Suprapubic skin (tissue), 4 donors: ENCODE results near the gene ITPKB. TPM values are rescaled to one million over a fixed set of nuclear protein-coding genes. Genes with fewer than 3 reads are reported as not detected.
A peak's percentile ranks its signal among the peaks of the same experiment; 100 is the strongest.

Source experiments
- DNase-seq, 2 donors: peaks; one replicate each; pipeline ENCODE4 v3.0.0-alpha.2; 2019; ENCODE audit warnings: low spot score in 2 of 2
- H3K27ac ChIP-seq: fragments of 200-600 bp; sonication (generic); one replicate; pipeline ENCODE4 v1.5.1; 2019
- H3K27me3 ChIP-seq: fragments of 200-600 bp; sonication (generic); one replicate; pipeline ENCODE4 v1.5.1; 2019
- H3K36me3 ChIP-seq: fragments of 200-600 bp; sonication (generic); one replicate; pipeline ENCODE4 v1.5.1; 2019
- H3K4me1 ChIP-seq: fragments of 200-600 bp; sonication (generic); one replicate; pipeline ENCODE4 v1.5.1; 2019
- H3K4me3 ChIP-seq: fragments of 200-600 bp; sonication (generic); one replicate; pipeline ENCODE4 v1.5.1; 2019; ENCODE audit warnings: mild to moderate bottlenecking
- H3K9me3 ChIP-seq: fragments of 200-600 bp; sonication (generic); one replicate; pipeline ENCODE4 v1.5.1; 2019
- CTCF ChIP-seq, 2 donors: fragments of 200-600 bp in 1 of 2; fragments of 450-650 bp in 1 of 2; sonication (generic) in 1 of 2; IDR thresholded peaks; one replicate each; pipeline ENCODE4 v1.5.1; 2016 to 2019; ENCODE audit warnings: antibody characterized with exemption in 2 of 2, mild to moderate bottlenecking in 1 of 2, moderate library complexity in 1 of 2
- EP300 ChIP-seq: sonication (generic); formaldehyde crosslinking; IDR thresholded peaks from one replicate; pipeline ENCODE4 v1.6.1; 2017; ENCODE audit warnings: antibody characterized with exemption
- POLR2A ChIP-seq, 2 donors: fragments of 450-650 bp; IDR thresholded peaks; one replicate each; pipeline ENCODE4 v1.6.1; 2017; ENCODE audit warnings: antibody characterized with exemption in 2 of 2, mild to moderate bottlenecking in 2 of 2, moderate library complexity in 2 of 2
- POLR2AphosphoS5 ChIP-seq, 3 donors: sonication (generic); formaldehyde crosslinking; IDR thresholded peaks; one replicate each; pipeline ENCODE4 v1.6.1; 2017; ENCODE audit warnings: antibody characterized with exemption in 3 of 3
- WGBS: methylation state at CpG from one replicate; pipeline ENCODE4 v1.1.5; 2018; 5-methylcytosine and 5-hydroxymethylcytosine counted together
- total RNA-seq, 4 donors: library from RNA; depleted of rRNA; stranded (reverse); fragments of >200 nt; gene quantifications; one replicate each; pipeline ENCODE4 v1.1.0, GENCODE V29; 2016

Gene ITPKB
- total RNA-seq, 4 donors from 2014 or later, result 31.0 to 39.0 (median 35.3) TPM

- TF ChIP-seq POLR2AphosphoS5 (IDR thresholded peaks at IDR 0.05) (no peak), POLR2A (IDR thresholded peaks at IDR 0.05) (no peak), CTCF (IDR thresholded peaks at IDR 0.05) (no peak), EP300 (no peak)
- no peak overlapping the region for H3K4me3 ChIP-seq
- peak overlapping the region; percentile 88 for H3K27ac ChIP-seq
- WGBS, result 41% methylated on average over 16 of the region's 17 CpGs
- no peaks in the 10 kb centered on the region for H3K9me3 ChIP-seq
- H3K4me1 ChIP-seq, result peaks cover 99% of the 10 kb centered on the region
- H3K27me3 ChIP-seq, result no peaks in the 10 kb centered on the region
- peak in 1 of 2 donors; percentile 63 for DNase-seq
- no peaks in the 10 kb centered on the region for H3K36me3 ChIP-seq
Measured at GRCh38 chr1:226660410-226661182, 78.5 kb downstream of the ITPKB start.

GRCh38 chr1:226659641-226660040 is 79.4 kb downstream of the ITPKB start:
- no peak for TF ChIP-seq POLR2AphosphoS5 (IDR thresholded peaks at IDR 0.05)
- TF ChIP-seq EP300, result no peak
- no peak for TF ChIP-seq POLR2A (IDR thresholded peaks at IDR 0.05)
- TF ChIP-seq CTCF (IDR thresholded peaks at IDR 0.05), result no peak
- WGBS, result 73% methylated on average over 4 of the region's 5 CpGs
- Histone ChIP-seq H3K36me3 (no peaks in the 10 kb centered on the region), H3K4me1 (peaks cover 99% of the 10 kb centered on the region), H3K27me3 (no peaks in the 10 kb centered on the region), H3K9me3 (no peaks in the 10 kb centered on the region), H3K4me3 (no peak overlapping the region), H3K27ac (peak overlapping the region; percentile 88)
- no peak for DNase-seq

GRCh38 chr1:226659136-226659535 is 79.9 kb downstream of the ITPKB start:
- Histone ChIP-seq H3K9me3 (no peaks in the 10 kb centered on the region), H3K4me1 (peaks cover 99% of the 10 kb centered on the region), H3K4me3 (no peak overlapping the region), H3K27ac (peak overlapping the region; percentile 88), H3K36me3 (no peaks in the 10 kb centered on the region), H3K27me3 (no peaks in the 10 kb centered on the region)
- 74% methylated on average over 4 of the region's 5 CpGs for WGBS
- no peak for DNase-seq
- TF ChIP-seq CTCF (IDR thresholded peaks at IDR 0.05), result no peak
- no peak for TF ChIP-seq POLR2A (IDR thresholded peaks at IDR 0.05)
- no peak for TF ChIP-seq POLR2AphosphoS5 (IDR thresholded peaks at IDR 0.05)
- no peak for TF ChIP-seq EP300

GRCh38 chr1:226658546-226659125 is 80.4 kb downstream of the ITPKB start:
- no peak overlapping the region for H3K4me3 ChIP-seq
- peaks cover 99% of the 10 kb centered on the region for H3K4me1 ChIP-seq
- H3K9me3 ChIP-seq, result no peaks in the 10 kb centered on the region
- peak overlapping the region; percentile 88 for H3K27ac ChIP-seq
- no peaks in the 10 kb centered on the region for H3K36me3 ChIP-seq
- no peaks in the 10 kb centered on the region for H3K27me3 ChIP-seq
- 64% methylated on average over 21 of the region's 22 CpGs for WGBS
- no peak for DNase-seq
- TF ChIP-seq POLR2A (IDR thresholded peaks at IDR 0.05), result no peak
- TF ChIP-seq POLR2AphosphoS5 (IDR thresholded peaks at IDR 0.05), result no peak
- TF ChIP-seq CTCF (IDR thresholded peaks at IDR 0.05), result no peak
- no peak for TF ChIP-seq EP300

GRCh38 chr1:226657895-226658545 is 81.1 kb downstream of the ITPKB start:
- TF ChIP-seq POLR2AphosphoS5 (IDR thresholded peaks at IDR 0.05), result no peak
- no peak for TF ChIP-seq CTCF (IDR thresholded peaks at IDR 0.05)
- TF ChIP-seq POLR2A (IDR thresholded peaks at IDR 0.05), result no peak
- no peak for TF ChIP-seq EP300
- Histone ChIP-seq H3K4me1 (peaks cover 94% of the 10 kb centered on the region), H3K9me3 (no peaks in the 10 kb centered on the region), H3K27me3 (no peaks in the 10 kb centered on the region), H3K36me3 (no peaks in the 10 kb centered on the region), H3K27ac (peak overlapping the region; percentile 88), H3K4me3 (no peak overlapping the region)
- WGBS, result 46% methylated on average over 10 of the region's 10 CpGs
- DNase-seq, result peak in 1 of 2 donors; percentile 78
